Activated CD4-positive, alpha-beta T cell treated with anti-CD3 and anti-CD28 coated beads, Interleukin-2, amount 10 ng/mL, durations not matched to agents 24 days and 14 days (primary cell): ENCODE data around the gene PLPPR5. TPM values are rescaled to one million over a fixed set of nuclear protein-coding genes. Genes with fewer than 3 reads are reported as not detected.

ENCODE experiments used
- DNase-seq: peaks from one replicate; pipeline ENCODE4 v3.0.0; 2022
- H3K27ac Mint-ChIP-seq: one replicate; pipeline ENCODE4 v1.8.0; 2022; ENCODE audit warnings: mild to moderate bottlenecking, mixed read lengths
- H3K27me3 Mint-ChIP-seq: one replicate; pipeline ENCODE4 v1.8.0; 2022; ENCODE audit warnings: mixed read lengths
- H3K36me3 Mint-ChIP-seq: one replicate; pipeline ENCODE4 v1.8.0; 2022; ENCODE audit warnings: low read depth, mild to moderate bottlenecking, mixed read lengths
- H3K4me1 Mint-ChIP-seq: one replicate; pipeline ENCODE4 v1.8.0; 2021; ENCODE audit warnings: mixed read lengths
- H3K4me3 Mint-ChIP-seq: one replicate; pipeline ENCODE4 v1.8.0; 2022; ENCODE audit warnings: mild to moderate bottlenecking, moderate library complexity, mixed read lengths
- H3K9me3 Mint-ChIP-seq: one replicate; pipeline ENCODE4 v1.8.0; 2021; ENCODE audit warnings: mixed read lengths
- intact Hi-C: fragments of 100-400 bp; cut with micrococcal nuclease; formaldehyde crosslinking; loops from one replicate; pipeline ENCODE4 v1.15.1; 2023
- total RNA-seq: library from RNA; stranded (reverse); gene quantifications from 2 replicates; pipeline ENCODE4 v1.2.3, GENCODE V29; 2022

Gene PLPPR5
- total RNA-seq, 1 donor from 2014 or later, result not detected

DNA sequence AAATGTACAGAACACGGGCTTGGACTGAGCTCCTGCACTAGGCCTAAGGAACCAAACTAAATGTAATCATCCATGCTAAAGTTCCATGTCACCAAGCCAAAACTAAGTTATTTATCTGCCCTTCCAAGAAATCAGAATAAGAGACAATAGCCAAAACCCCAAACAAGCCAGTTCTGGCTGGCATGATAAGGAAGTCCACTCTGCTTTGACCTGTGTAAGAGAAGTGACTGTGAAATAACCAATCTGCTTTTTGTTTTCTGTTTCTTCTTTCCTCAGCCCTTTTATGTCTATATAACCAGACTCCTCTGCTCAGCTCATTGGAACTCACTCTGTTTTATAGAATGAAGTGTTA is 15.1 kb downstream of the PLPPR5 start:
- no peaks in the 10 kb centered on the region for H3K36me3 Mint-ChIP-seq
- intact Hi-C loops, result no loop called here
- H3K9me3 Mint-ChIP-seq, result no peaks in the 10 kb centered on the region

DNA sequence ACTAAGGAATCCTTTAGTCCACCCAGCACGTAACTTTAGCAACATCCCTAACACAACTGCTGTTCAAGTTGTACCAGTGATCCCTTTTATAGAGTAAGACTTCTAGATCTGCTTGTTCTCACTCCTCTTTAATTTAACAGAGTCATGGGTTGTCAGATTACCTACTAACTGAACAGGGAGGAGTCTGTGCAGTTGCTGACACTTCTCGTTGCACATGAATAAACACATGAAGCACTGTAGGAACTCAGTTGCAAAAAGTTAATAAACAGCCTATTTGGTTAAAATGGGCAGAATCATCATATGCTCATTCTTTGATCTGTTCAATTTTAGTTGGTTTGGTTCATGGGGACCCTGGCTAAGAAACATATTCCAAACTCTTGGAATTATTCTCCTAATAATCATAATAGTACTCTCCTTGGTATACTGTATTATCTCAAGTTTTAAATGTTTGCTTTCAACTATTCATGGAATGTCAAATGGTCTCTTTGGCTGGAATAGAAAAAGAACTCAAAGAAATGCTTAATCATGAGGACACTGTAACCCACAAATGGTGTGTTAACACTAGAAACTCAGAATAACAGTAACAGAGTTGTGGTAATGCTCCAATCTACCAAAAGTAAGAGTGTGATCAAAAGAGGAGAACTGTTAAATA is 15.6 kb downstream of the PLPPR5 start:
- H3K36me3 Mint-ChIP-seq, result no peaks in the 10 kb centered on the region
- H3K4me3 Mint-ChIP-seq, result no peak overlapping the region
- H3K9me3 Mint-ChIP-seq, result no peaks in the 10 kb centered on the region
- intact Hi-C loops, result no loop called here
- DNase-seq, result no peak
- peaks cover 7% of the 10 kb centered on the region for H3K4me1 Mint-ChIP-seq
- H3K27ac Mint-ChIP-seq, result no peak overlapping the region
- peaks cover 2% of the 10 kb centered on the region for H3K27me3 Mint-ChIP-seq

More for the DNA sequence above, 15.1 kb downstream of the PLPPR5 start:
- Mint-ChIP-seq H3K4me3 (no peak overlapping the region), H3K27me3 (peaks cover 2% of the 10 kb centered on the region), H3K4me1 (peaks cover 7% of the 10 kb centered on the region), H3K27ac (no peak overlapping the region)
- DNase-seq, result no peak

DNA sequence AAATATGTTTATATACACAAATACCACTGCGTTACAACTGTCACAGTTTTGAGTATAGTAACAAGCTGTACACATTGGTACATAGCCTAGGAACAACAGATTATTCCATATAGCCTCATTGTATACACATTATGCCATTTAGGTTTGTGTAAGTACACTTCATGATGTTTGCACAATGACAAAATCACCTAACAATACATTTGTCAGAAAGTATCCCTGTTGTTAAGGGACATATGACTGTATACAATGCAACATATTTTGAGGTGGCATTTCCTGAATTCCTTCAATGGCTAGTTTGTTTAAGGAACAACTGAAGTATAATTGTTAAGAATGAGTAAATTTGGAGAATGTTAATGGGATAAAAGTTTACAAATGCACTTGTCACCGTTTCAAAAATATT is 19.0 kb downstream of the PLPPR5 start:
- no peaks in the 10 kb centered on the region for H3K9me3 Mint-ChIP-seq
- H3K4me1 Mint-ChIP-seq, result peaks cover 2% of the 10 kb centered on the region
- H3K27ac Mint-ChIP-seq, result no peak overlapping the region
- H3K36me3 Mint-ChIP-seq, result no peaks in the 10 kb centered on the region
- no peak overlapping the region for H3K4me3 Mint-ChIP-seq
- intact Hi-C loops, result no loop called here
- DNase-seq, result no peak
- no peaks in the 10 kb centered on the region for H3K27me3 Mint-ChIP-seq

DNA sequence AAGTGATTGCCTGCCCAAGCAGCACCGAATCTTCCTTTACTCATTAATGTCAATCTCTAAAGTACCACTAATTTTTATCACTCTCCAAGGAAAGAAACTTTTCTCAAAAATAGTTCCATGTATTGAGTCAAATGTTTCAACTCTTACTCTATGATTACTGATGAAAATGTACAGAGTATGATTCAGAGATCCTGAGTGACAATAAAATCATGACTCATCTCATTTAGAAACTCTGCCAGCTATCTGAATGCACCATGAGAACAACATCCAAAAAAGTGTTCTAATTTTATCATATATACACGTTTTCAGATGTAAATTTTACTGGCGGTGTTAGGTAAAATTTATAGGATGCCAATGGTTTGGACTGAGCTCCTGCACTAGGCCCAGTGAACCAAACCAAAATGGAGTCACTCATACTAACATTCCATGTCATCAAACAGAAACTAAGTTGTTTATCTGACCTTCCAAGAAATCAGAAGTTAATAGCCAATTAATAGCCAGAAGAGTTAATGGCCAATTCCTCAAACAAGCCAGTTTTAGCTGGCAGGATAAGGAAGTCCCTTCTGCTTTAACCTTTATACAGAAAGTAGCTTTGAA is 22.6 kb downstream of the PLPPR5 start:
- intact Hi-C loops, result no loop called here
- Mint-ChIP-seq H3K4me3 (no peak overlapping the region), H3K9me3 (no peaks in the 10 kb centered on the region), H3K27ac (no peak overlapping the region), H3K36me3 (no peaks in the 10 kb centered on the region), H3K27me3 (no peaks in the 10 kb centered on the region), H3K4me1 (peaks cover 2% of the 10 kb centered on the region)
- no peak for DNase-seq

DNA sequence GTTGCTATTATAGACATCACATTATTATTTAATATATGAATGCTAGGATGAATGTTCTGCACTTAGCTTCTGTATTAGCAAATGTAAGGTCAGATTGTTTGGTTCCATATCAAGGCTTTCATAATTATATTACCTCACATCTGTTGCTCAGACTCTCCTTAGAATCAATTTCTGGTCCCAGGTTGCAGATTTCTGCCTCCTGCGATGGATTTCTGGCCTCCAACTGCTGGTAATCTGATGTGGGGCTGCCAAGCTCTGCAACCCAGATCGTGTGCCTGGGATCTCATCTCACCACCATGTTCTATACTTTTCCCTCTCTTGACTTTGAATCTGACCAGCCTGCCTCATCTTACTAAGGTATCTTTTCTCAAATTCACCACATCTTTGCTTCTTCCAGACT is 25.2 kb downstream of the PLPPR5 start:
- Mint-ChIP-seq H3K4me3 (no peak overlapping the region), H3K9me3 (no peaks in the 10 kb centered on the region), H3K27ac (no peak overlapping the region), H3K4me1 (peaks cover 2% of the 10 kb centered on the region), H3K36me3 (no peaks in the 10 kb centered on the region), H3K27me3 (no peaks in the 10 kb centered on the region)
- DNase-seq, result no peak
- intact Hi-C loops, result no loop called here

DNA sequence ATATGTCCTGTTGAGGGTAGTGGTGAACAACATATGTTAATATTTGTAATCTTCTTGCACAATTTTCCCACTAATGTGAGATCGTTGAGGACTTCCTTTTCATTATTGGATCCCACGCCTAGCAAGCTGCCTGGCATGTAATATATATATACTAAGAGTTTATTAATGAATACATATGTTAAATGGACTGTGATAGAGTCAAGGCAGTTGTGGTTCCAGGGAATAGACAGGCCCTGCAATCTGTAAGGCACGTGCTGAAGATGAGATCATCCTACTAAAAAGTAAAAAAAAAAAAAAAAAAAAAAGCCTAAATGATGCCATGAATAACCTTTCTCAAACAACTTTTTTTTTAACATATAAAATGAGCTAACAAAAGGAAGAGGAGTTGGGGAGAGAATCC is 28.9 kb downstream of the PLPPR5 start:
- Mint-ChIP-seq H3K27ac (no peak overlapping the region), H3K4me3 (no peak overlapping the region), H3K9me3 (no peaks in the 10 kb centered on the region), H3K27me3 (no peaks in the 10 kb centered on the region), H3K4me1 (no peaks in the 10 kb centered on the region), H3K36me3 (no peaks in the 10 kb centered on the region)
- DNase-seq, result no peak
- intact Hi-C loops, result no loop called here

DNA sequence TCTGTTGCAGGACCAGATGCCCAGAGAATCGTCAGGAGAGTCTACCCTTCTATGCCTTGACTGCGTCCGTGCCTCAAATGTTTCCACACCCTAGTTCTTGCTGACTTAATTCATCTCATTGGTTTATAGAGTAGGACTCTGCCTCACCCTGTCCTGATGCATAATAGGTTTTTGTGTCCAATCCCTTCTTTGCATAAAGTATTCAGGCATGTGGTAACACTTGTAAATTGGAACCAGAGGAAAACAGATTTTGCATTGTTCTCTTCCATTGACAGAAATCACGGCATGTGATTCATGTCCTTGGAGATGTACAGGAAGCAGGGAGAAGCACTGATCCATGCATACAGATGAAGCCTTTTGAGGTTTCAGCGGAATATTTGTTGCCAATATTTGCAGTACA is 29.5 kb downstream of the PLPPR5 start:
- Mint-ChIP-seq H3K4me3 (no peak overlapping the region), H3K36me3 (no peaks in the 10 kb centered on the region), H3K4me1 (no peaks in the 10 kb centered on the region), H3K27ac (no peak overlapping the region), H3K9me3 (no peaks in the 10 kb centered on the region), H3K27me3 (no peaks in the 10 kb centered on the region)
- DNase-seq, result no peak
- intact Hi-C loops, result no loop called here

DNA sequence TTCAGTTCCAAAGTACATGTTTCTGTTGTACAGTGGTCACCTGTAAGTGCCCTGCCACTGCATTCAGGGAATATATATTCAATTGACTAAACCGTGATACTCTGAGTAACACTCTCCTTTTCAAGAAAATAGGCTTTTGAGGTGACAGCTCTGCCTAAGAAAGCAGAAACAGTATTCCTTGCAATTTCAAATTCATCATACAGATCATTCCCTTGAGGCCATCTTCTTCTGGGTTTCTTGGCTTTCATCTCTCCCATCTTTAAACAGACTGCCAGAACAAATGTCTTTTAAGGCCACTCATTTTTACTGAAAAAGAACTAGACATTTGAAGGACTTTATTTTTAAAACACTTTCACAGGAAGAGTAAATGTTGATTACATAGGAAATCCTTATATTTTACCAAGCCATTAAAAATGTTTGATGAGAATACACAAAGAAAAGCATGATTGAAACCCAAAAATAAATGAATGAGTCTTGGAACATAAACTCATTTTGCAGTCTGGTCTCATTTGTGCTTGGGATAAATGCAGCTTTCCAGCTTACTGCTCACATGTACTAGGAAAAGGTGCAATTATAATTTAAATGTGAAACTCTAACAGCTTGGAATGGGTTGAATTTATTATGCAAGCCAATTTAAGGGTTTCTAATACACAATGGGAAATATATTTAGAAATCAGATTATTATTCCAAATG is 34.7 kb downstream of the PLPPR5 start:
- no peak overlapping the region for H3K4me3 Mint-ChIP-seq
- H3K27ac Mint-ChIP-seq, result no peak overlapping the region
- no peaks in the 10 kb centered on the region for H3K36me3 Mint-ChIP-seq
- intact Hi-C loops, result no loop called here
- H3K4me1 Mint-ChIP-seq, result no peaks in the 10 kb centered on the region
- peaks cover 1% of the 10 kb centered on the region for H3K27me3 Mint-ChIP-seq
- no peaks in the 10 kb centered on the region for H3K9me3 Mint-ChIP-seq
- DNase-seq, result no peak

DNA sequence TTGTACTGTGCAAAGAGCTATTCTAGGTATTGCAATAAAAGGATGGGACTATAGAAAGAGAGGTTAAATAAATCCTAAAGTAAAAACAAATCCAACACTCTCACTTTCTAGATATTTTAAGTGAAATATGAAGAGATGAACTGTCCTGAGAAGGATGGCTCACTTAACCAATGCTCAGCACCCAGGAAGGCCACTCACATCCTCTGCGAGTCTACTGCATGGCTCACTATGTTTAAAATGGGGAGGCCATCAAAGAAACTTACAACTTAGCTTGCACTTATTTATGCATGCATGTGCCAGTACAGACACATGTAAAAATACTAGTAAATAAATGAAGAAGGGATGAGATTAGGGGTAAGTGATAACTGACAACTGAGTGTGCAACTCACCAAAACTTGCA is 37.5 kb downstream of the PLPPR5 start:
- Mint-ChIP-seq H3K9me3 (no peaks in the 10 kb centered on the region), H3K27me3 (peaks cover 1% of the 10 kb centered on the region), H3K27ac (no peak overlapping the region), H3K4me1 (no peaks in the 10 kb centered on the region), H3K36me3 (no peaks in the 10 kb centered on the region), H3K4me3 (no peak overlapping the region)
- DNase-seq, result no peak
- intact Hi-C loops, result no loop called here

DNA sequence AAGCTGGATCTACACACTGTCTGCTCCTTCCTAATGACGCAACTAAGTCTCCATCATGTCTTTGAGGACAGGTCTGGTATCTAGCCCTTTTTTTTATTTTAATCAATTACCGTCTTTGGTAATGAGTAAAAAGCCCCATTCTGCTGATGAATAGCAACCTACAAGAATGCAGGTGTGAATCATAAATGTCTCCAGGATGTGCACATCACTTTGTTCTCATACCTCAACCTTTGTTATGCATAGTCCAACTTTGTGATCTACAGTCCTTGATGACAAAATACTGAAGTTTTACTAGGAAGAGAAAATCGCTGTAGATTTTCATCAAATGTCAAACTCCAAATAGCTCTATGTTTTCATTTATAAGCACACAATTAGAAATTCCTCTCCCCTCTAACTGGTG is 39.3 kb downstream of the PLPPR5 start:
- H3K36me3 Mint-ChIP-seq, result no peaks in the 10 kb centered on the region
- H3K27me3 Mint-ChIP-seq, result peaks cover 1% of the 10 kb centered on the region
- intact Hi-C loops, result no loop called here
- no peak for DNase-seq
- H3K27ac Mint-ChIP-seq, result no peak overlapping the region
- no peaks in the 10 kb centered on the region for H3K9me3 Mint-ChIP-seq
- no peak overlapping the region for H3K4me3 Mint-ChIP-seq
- H3K4me1 Mint-ChIP-seq, result no peaks in the 10 kb centered on the region

DNA sequence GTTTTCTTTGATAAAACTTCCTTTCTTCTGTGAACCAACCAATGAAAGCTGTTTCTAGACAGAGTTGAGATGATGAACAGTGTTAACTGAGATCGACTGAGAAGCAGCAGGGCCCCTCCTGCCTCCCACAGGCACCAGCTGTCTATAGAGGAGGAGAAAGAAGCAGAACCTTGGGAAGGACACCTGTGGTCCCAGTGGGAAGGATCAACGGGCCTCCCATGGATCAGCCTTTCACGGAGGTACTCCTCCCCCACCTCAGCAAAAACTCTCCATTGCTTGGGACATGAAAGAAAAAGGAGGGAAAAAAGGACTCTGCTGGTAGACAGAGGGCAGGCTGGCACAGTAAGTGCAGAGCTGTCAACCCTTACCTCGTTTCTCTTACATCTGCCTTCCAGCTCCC is 40.5 kb downstream of the PLPPR5 start:
- Mint-ChIP-seq H3K27me3 (no peaks in the 10 kb centered on the region), H3K4me3 (no peak overlapping the region), H3K4me1 (no peaks in the 10 kb centered on the region), H3K36me3 (no peaks in the 10 kb centered on the region), H3K9me3 (no peaks in the 10 kb centered on the region), H3K27ac (no peak overlapping the region)
- intact Hi-C loops, result no loop called here
- DNase-seq, result no peak

DNA sequence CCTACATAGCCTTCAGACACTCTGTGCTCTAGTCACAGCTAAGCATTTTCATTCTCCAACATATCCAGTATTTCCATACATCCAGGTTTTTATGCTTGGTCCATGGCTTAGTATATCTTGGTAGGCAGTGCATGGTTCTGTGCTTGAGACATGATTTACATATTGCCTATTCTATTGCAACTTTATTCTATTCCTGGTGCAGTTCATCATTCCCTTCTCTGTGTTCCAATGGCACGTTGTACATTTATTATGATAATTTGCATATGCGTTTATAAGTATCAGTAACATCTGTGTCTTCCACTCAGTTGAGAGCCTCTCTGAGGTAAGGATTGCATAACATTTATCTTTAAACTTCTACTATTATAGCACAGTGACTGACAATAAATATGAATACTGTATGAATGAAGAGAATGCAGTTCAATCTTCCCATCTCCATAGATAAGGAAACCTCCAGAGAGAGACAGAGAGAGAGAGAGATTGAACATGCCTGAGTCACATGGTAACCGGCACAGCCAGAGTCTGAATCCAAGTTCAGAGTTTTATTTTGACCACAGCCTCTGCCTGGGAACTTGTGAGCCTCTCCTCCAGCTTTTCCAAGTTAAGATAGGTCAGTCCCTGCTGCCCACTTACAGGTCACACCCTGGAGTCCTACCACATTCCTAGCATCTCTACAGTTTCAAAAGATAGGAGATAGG is 41.5 kb downstream of the PLPPR5 start:
- no peaks in the 10 kb centered on the region for H3K27me3 Mint-ChIP-seq
- no peak for DNase-seq
- H3K36me3 Mint-ChIP-seq, result no peaks in the 10 kb centered on the region
- H3K4me1 Mint-ChIP-seq, result no peaks in the 10 kb centered on the region
- no peaks in the 10 kb centered on the region for H3K9me3 Mint-ChIP-seq
- no peak overlapping the region for H3K27ac Mint-ChIP-seq
- intact Hi-C loops, result no loop called here
- no peak overlapping the region for H3K4me3 Mint-ChIP-seq

DNA sequence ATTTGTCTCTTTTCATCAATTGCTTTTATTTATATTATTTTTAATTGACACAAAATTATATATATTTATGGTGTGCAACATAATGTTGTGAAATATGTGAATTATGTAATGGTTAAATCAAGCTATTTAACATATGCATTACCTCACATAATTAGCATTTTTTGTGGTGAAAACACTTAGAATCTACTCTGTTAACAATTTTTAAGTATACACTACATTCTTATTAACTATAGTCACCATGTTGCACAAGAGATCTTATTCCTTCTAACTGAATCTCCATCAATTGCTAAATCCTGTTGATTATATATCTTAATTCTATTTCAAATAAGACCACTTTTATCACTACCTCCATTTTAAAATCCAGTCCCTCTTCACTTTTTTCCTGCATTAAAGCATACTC is 42.5 kb downstream of the PLPPR5 start:
- intact Hi-C loops, result no loop called here
- Mint-ChIP-seq H3K4me1 (no peaks in the 10 kb centered on the region), H3K27me3 (no peaks in the 10 kb centered on the region)

DNA sequence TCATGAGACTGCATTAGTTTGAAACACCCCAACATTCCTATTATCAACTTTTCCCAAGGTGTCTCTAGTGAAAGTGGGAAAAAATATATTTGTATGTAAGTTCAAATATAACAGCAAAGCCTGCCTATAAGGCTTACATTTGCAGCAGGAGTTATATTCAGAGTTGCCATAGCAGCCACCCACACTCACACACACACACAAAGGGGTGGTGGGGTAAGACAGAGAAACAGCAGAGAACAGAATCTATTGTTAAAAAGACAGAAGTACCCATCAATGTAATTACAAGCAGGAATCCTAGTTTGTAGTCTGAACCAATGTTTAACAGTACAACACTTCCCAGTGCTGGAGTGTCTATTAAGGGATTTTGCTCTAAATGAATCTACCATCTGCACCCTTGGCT is 55.0 kb downstream of the PLPPR5 start:
- DNase-seq, result no peak
- Mint-ChIP-seq H3K27me3 (no peaks in the 10 kb centered on the region), H3K27ac (no peak overlapping the region), H3K4me1 (no peaks in the 10 kb centered on the region), H3K9me3 (no peaks in the 10 kb centered on the region), H3K4me3 (no peak overlapping the region), H3K36me3 (no peaks in the 10 kb centered on the region)
- intact Hi-C loops, result no loop called here

More for the DNA sequence above, 42.5 kb downstream of the PLPPR5 start:
- no peaks in the 10 kb centered on the region for H3K9me3 Mint-ChIP-seq
- H3K4me3 Mint-ChIP-seq, result no peak overlapping the region
- H3K36me3 Mint-ChIP-seq, result no peaks in the 10 kb centered on the region
- H3K27ac Mint-ChIP-seq, result no peak overlapping the region
- no peak for DNase-seq
